Esophagus squamous epithelium (tissue), 4 donors: ENCODE measurements around the gene MIER2.

ENCODE experiments used
- POLR2A ChIP-seq, 4 donors: fragments of 450-650 bp; IDR thresholded peaks; one replicate each; pipeline ENCODE4 v1.6.1; 2017; ENCODE audit warnings: antibody characterized with exemption in 4 of 4, mild to moderate bottlenecking in 4 of 4, moderate library complexity in 3 of 4
- TF ChIP-seq, protein P1 (sequence below), 6 experiments: fragments of 450-650 bp in 4 of 6; fragments of 200-600 bp in 2 of 6; sonication (generic) in 2 of 6; IDR thresholded peaks; one replicate each; pipeline ENCODE4 v1.5.1; 2016 to 2019; ENCODE audit warnings: antibody characterized with exemption in 6 of 6, mild to moderate bottlenecking in 4 of 6, moderate library complexity in 4 of 6

DNA sequence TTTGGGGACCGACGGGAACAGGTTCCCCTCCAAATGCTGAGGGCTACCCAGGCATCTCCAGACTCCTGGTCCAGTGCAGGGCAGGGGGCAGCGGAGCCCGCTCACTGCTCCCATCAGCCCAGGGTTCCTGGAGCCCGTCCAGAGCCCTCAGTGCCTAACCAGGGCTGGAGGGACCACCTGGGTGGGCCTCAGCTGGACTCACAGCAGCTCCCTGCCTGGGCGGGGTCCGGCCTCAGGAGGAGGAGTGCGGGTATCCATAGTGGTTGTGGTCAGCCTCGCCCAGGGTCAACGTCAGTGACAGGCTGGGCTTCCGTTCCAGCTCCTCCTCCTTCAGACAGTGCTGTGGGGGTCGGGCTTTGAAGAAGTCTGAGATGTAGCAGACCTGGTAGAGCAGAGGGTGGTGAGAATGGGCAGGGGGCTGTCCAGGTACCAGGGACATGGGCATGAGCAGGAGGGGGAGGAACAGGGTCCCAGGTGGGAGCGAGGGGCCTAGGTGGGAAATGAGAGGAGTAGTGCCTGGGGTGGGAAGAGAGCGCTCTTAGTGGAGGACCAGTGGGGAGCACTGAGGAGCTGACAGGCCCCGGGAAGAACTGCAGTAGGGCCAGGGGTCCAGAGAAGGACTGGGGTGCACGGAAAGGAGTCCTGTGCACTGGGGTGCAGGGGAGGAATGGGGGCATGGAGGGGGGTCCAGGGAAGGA lies 63.3 kb downstream of the MIER2 start:
- TF ChIP-seq, protein P1, sequence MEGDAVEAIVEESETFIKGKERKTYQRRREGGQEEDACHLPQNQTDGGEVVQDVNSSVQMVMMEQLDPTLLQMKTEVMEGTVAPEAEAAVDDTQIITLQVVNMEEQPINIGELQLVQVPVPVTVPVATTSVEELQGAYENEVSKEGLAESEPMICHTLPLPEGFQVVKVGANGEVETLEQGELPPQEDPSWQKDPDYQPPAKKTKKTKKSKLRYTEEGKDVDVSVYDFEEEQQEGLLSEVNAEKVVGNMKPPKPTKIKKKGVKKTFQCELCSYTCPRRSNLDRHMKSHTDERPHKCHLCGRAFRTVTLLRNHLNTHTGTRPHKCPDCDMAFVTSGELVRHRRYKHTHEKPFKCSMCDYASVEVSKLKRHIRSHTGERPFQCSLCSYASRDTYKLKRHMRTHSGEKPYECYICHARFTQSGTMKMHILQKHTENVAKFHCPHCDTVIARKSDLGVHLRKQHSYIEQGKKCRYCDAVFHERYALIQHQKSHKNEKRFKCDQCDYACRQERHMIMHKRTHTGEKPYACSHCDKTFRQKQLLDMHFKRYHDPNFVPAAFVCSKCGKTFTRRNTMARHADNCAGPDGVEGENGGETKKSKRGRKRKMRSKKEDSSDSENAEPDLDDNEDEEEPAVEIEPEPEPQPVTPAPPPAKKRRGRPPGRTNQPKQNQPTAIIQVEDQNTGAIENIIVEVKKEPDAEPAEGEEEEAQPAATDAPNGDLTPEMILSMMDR (IDR thresholded peaks at IDR 0.05), result no peak
- TF ChIP-seq POLR2A (IDR thresholded peaks at IDR 0.05), result no peak
